Measurements from ENCODE around the gene OSTM1.

DNA sequence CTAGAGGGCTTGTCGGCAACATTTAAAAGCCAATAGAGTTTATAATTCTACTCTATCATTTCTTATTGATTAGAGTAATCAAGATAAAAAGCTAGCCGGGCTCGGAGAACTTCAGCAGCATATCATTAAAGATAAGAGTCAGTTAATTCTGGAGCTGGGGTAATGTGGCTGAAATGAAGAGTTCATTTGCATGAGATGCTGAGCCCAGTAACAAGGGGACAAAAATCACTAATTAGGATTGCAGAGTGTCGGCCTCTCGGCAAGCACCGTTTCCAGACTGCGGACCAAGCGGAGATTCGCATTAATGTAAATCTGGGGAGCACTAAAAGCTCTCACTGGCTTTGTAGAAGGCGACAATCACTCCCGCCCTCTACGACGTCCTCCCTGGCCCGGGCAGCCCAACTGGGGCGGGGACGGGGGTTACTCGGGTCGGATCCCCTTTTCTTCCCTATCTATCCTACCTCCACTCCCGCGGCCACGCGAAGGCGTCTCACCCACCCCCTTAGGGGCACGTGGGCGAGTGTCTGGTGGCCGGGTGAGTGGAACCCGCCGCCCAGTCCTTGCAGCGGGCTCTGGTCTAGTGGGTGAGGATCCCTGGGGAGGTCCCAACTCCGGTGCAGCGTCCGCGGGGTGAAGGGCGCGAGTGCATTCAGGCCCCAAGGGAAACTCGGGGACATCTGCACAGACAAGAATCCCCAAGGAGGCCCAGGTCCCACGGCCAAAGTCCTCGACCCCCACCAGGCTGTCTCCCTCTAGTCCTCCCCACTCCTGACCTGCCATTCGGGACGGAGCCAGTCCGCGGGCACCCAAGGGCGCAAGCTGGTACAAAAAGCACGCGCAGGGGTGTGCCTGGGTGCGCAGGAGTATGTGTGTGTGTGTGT, 42.2 kb upstream of the OSTM1 start:
- TF ChIP-seq CTCF (IDR thresholded peaks at IDR 0.05 in 2 of 3, conservative IDR thresholded peaks at IDR 0.05 in 1 of 3; ENCODE audit: insufficient read depth in 2 of 3, low read depth in 1 of 3, low read length in 3 of 3) = no peak
- no peak for TF ChIP-seq TCF7L2 (IDR thresholded peaks at IDR 0.05; ENCODE audit: low read depth, low read length)
- TF ChIP-seq CREB3L1 (IDR thresholded peaks at IDR 0.05; ENCODE audit: borderline replicate concordance, low read depth) = no peak
- no peak for TF ChIP-seq HMG20A (CRISPR knock-in tag; conservative IDR thresholded peaks at IDR 0.05)
- no peak for TF ChIP-seq RBM22 (IDR thresholded peaks at IDR 0.05; ENCODE audit: low read depth, low read length, poor library complexity, severe bottlenecking)
- no peak for TF ChIP-seq SETDB1 (IDR thresholded peaks at IDR 0.05; ENCODE audit: low read length)
- no peak for TF ChIP-seq PCBP2 (IDR thresholded peaks at IDR 0.05; ENCODE audit: low read depth, low read length, poor library complexity, severe bottlenecking)
- no peak for TF ChIP-seq ZNF23 (CRISPR knock-in tag; IDR thresholded peaks at IDR 0.05)
- no peak for TF ChIP-seq POLR2A (conservative IDR thresholded peaks at IDR 0.05)
- TF ChIP-seq FOXP1 (CRISPR knock-in tag; IDR thresholded peaks at IDR 0.05) = no peak
- no peak for TF ChIP-seq ZNF12 (CRISPR knock-in tag; IDR thresholded peaks at IDR 0.05)
- TF ChIP-seq SMAD4 (CRISPR knock-in tag; conservative IDR thresholded peaks at IDR 0.05) = no peak
- TF ChIP-seq NBN (IDR thresholded peaks at IDR 0.05; ENCODE audit: low read depth) = no peak

All from K562 (cell line).